ENCODE data around the gene PDE10A. TPM values are rescaled to one million over a fixed set of nuclear protein-coding genes. Genes with fewer than 3 reads are reported as not detected.
"Not testable (repeated sequence)": the region's sequence is repeated elsewhere in the genome, so short reads cannot be mapped to it uniquely, and the experiment has no call there.

The PDE10A gene
- total RNA-seq, 2 donors from 2014 or later = not detected

DNA sequence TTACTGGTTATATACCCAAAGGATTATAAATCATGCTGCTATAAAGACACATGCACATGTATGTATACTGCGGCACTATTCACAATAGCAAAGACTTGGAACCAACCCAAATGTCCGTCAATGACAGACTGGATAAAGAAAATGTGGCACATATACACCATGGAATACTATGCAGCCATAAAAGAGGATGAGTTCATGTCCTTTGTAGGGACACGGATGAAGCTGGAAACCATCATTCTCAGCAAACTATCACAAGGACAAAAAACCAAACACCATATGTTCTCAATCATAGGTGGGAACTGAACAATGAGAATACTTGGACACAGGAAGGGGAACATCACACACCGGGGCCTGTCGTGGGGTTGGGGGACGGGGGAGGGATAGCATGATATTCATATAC is 104.9 kb downstream of the PDE10A start:
- not testable (repeated sequence) for H3K4me3 Mint-ChIP-seq; H3K4me1 Mint-ChIP-seq; H3K27ac Mint-ChIP-seq; H3K27me3 Mint-ChIP-seq; ATAC-seq (replicated peaks); H3K36me3 Mint-ChIP-seq (ENCODE audit: low read depth)
- peaks cover 12% of the 10 kb centered on the region for H3K9me3 Mint-ChIP-seq

DNA sequence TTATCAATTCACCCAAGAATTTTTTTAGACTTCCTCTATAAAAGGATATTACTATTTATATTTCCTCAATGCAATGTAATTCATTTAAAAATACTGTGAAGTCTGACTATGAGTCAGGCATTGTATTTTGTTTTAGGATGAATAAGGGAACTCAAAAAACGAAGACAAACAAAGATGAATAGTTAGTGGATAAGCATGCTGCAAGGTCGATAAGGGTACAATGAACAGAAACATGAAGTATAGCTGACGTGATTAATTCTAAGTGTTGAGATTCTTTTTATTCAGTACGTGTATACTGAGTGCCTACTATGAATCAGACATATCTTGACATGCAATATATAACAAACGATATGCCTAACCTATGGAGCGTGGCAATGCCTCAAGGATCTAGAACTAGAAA is 105.4 kb downstream of the PDE10A start:
- Mint-ChIP-seq H3K4me1 (no peaks in the 10 kb centered on the region), H3K36me3 (ENCODE audit: low read depth) (no peaks in the 10 kb centered on the region), H3K27me3 (no peaks in the 10 kb centered on the region), H3K4me3 (no peak overlapping the region), H3K9me3 (peaks cover 12% of the 10 kb centered on the region), H3K27ac (no peak overlapping the region)
- no peak for ATAC-seq (replicated peaks)

DNA sequence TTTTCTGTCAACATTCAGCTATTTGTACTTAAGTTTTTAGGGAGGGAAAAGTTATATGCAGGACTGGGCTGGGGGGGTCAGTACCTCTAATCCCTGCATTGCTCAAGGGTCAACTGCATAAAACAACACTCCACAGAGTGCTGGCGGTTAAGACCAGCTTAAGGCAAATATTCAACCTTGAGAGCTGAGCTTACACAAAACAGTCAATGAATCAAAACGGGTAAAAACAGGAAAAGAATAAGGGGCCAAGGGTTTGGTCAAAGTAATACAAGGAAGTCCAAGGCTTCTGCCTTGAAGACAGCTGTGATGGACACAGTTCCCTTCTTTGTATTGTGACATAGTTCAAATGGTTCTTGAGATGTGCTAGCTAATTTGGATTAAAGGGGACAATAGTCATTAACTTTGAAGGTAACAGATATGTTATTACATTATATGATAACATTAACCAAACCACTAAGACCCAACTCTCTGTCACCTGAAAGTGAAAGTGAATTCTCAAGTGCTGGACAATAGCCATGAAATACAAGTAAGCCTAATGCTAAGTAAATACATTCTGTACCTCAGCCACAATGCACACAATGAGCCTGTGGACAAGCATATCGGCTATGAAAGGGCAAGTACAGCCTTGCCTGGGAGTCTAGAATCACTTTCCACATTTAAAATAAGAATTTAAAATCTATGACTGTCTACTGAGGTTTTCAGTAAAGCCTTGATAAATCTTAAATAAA is 106.8 kb downstream of the PDE10A start:
- no peaks in the 10 kb centered on the region for H3K36me3 Mint-ChIP-seq (ENCODE audit: low read depth)

DNA sequence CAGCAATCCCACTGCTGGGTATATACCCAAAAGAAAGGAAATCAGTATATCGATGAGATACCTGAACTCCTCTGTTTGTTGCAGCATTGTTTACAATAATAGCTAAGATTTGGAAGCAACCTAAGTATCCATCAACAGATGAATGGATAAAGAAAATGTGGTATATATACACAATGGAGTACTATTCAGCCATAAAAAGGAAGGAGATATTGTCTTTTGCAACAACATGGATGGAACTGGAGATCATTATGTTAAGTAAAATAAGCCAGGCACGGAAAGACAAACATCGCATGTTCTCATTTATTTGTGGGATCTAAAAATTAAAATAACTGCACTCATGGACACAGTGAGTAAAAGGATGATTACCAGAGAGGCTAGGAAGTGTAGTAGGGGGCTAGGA is 108.4 kb downstream of the PDE10A start:
- not testable (repeated sequence) for H3K4me3 Mint-ChIP-seq; H3K9me3 Mint-ChIP-seq; H3K36me3 Mint-ChIP-seq (ENCODE audit: low read depth); ATAC-seq (replicated peaks); H3K27me3 Mint-ChIP-seq; H3K4me1 Mint-ChIP-seq; H3K27ac Mint-ChIP-seq

More for the DNA sequence above, 106.8 kb downstream of the PDE10A start:
- Mint-ChIP-seq H3K4me3 (no peak overlapping the region), H3K27me3 (peaks cover 4% of the 10 kb centered on the region), H3K4me1 (no peaks in the 10 kb centered on the region), H3K27ac (no peak overlapping the region), H3K9me3 (peaks cover 11% of the 10 kb centered on the region)
- no peak for ATAC-seq (replicated peaks)

DNA sequence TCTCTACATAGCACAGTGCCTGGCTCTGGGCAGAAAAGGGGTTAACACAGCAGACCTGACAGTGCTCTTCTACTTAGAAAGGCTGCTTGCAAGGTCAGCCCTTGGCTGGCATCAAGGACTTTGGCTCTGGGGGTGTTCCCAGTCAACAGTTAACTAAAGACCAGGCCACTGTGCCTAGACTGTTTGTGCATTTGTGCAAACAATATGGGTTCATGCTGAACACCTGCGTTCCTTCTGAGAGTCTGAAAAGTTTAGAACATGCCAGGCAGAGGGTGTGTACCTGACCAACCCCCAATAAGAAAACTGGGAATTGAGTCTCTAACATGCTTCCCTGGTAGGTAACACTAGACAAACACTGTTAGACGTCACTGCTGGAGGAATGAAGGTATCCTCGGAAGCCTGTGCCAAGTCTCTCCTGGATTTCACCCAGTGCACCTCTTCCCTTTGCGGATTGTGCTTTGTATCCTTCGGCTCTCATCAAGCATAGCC is 110.7 kb downstream of the PDE10A start:
- Mint-ChIP-seq H3K27ac (no peak overlapping the region), H3K4me1 (no peaks in the 10 kb centered on the region), H3K9me3 (peaks cover 10% of the 10 kb centered on the region), H3K36me3 (ENCODE audit: low read depth) (no peaks in the 10 kb centered on the region), H3K4me3 (no peak overlapping the region), H3K27me3 (peaks cover 4% of the 10 kb centered on the region)
- no peak for ATAC-seq (replicated peaks)

DNA sequence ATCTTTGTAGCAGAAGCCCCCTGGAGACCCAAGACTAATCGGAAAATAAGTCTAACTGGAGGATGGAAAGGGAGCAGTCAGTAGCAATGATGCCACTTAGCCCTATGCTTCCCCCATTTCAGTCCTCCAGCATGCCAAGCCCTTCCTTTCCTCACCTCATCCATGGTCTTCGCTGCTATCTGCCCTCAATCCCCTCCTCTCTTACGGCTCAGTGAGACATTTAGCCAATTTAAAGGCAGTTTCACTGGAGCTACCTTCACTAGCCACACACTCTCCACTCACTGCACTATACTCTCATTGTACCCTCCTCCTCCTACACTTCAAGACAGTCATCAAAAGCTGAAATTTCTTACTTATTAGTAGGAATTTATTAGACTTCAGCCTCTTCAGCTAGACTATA is 111.2 kb downstream of the PDE10A start:
- H3K9me3 Mint-ChIP-seq = peaks cover 10% of the 10 kb centered on the region

DNA sequence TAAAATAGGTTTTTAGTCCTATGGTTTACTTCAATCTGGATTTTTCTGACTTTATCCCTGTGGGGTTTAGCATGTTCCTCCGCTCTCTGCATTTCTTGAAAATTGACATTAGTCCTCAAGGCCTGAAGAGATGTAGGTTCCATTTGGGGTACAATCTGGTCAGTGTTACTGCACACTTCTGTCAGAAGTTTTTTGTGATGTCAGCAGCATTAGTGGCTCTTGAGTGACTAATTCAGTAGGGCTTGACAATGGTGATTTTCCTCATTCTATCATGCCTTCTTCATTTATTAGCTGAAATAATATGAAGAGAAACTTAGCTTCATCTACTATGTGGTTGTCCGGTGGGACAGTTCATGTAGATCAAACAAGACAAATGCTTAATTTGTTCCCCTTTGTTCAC is 114.6 kb downstream of the PDE10A start:
- no peaks in the 10 kb centered on the region for H3K4me1 Mint-ChIP-seq
- H3K4me3 Mint-ChIP-seq = no peak overlapping the region
- ATAC-seq (replicated peaks) = no peak
- no peak overlapping the region for H3K27ac Mint-ChIP-seq
- peaks cover 8% of the 10 kb centered on the region for H3K27me3 Mint-ChIP-seq
- peaks cover 9% of the 10 kb centered on the region for H3K9me3 Mint-ChIP-seq
- no peaks in the 10 kb centered on the region for H3K36me3 Mint-ChIP-seq (ENCODE audit: low read depth)

More for the DNA sequence above, 111.2 kb downstream of the PDE10A start:
- H3K36me3 Mint-ChIP-seq (ENCODE audit: low read depth) = no peaks in the 10 kb centered on the region
- ATAC-seq (replicated peaks) = no peak
- no peak overlapping the region for H3K27ac Mint-ChIP-seq
- no peaks in the 10 kb centered on the region for H3K4me1 Mint-ChIP-seq
- H3K27me3 Mint-ChIP-seq = peaks cover 4% of the 10 kb centered on the region
- no peak overlapping the region for H3K4me3 Mint-ChIP-seq

DNA sequence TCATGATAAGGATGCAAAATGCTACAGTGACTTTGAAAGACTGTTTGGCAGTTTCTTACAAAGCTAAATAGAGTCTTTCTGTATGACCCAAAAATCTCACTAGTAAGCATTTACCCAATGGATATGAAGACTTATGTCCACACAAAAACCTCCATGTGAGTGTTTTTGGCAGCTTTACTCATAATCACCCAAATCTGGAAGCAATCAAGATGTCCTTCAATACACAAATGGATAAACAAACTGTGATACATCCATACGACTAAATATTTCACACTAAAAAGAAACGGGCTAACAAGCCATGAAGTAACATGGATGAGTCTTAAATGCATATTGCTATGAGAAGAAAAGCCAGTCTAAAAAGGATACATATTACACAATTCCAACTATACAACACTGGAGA is 117.2 kb downstream of the PDE10A start:
- no peaks in the 10 kb centered on the region for H3K4me1 Mint-ChIP-seq
- peaks cover 9% of the 10 kb centered on the region for H3K9me3 Mint-ChIP-seq
- H3K27me3 Mint-ChIP-seq = peaks cover 4% of the 10 kb centered on the region
- no peak for ATAC-seq (replicated peaks)
- H3K4me3 Mint-ChIP-seq = no peak overlapping the region
- no peaks in the 10 kb centered on the region for H3K36me3 Mint-ChIP-seq (ENCODE audit: low read depth)
- no peak overlapping the region for H3K27ac Mint-ChIP-seq

DNA sequence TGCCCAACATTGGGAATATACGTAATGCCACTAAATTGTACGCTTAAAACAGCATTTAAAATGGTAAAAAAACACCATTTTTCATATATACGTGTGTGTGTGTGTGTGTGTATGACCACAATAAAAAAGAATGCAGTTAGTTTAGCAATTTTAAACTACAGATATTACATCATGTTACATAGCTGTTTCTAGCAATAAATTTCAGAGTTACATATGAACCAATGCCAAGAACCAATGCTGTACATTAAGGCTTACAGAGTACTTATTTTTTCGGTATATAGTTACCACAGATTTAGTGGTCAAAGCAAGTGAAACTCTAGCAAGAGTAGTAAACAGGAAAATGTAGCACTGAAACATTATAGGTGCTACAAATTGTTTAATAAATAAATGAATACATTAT is 119.3 kb downstream of the PDE10A start:
- Mint-ChIP-seq H3K9me3 (peaks cover 6% of the 10 kb centered on the region), H3K4me3 (no peak overlapping the region), H3K4me1 (no peaks in the 10 kb centered on the region), H3K27me3 (peaks cover 4% of the 10 kb centered on the region), H3K36me3 (ENCODE audit: low read depth) (no peaks in the 10 kb centered on the region), H3K27ac (no peak overlapping the region)
- no peak for ATAC-seq (replicated peaks)

DNA sequence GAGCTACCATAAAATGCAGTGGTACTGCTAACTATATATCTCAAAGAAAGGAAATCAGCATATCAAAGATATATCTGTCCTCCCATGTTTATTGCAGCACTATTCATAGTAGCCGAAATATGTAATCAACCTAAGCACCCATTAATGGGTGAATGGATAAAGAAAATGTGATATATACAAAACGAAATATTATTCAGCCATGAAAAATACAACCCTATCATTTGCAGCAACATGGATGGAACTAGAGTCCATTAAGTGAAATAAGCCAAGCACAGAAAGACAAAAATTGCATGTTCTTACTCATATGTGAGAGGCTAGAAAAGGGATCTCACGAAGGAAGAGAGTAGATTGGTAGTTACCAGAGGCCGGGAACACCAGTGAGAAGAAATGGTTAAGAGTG is 126.1 kb downstream of the PDE10A start:
- no peak for ATAC-seq (replicated peaks)
- no peaks in the 10 kb centered on the region for H3K27me3 Mint-ChIP-seq
- H3K9me3 Mint-ChIP-seq = no peaks in the 10 kb centered on the region
- H3K27ac Mint-ChIP-seq = no peak overlapping the region
- no peaks in the 10 kb centered on the region for H3K4me1 Mint-ChIP-seq
- H3K36me3 Mint-ChIP-seq (ENCODE audit: low read depth) = no peaks in the 10 kb centered on the region
- H3K4me3 Mint-ChIP-seq = no peak overlapping the region

DNA sequence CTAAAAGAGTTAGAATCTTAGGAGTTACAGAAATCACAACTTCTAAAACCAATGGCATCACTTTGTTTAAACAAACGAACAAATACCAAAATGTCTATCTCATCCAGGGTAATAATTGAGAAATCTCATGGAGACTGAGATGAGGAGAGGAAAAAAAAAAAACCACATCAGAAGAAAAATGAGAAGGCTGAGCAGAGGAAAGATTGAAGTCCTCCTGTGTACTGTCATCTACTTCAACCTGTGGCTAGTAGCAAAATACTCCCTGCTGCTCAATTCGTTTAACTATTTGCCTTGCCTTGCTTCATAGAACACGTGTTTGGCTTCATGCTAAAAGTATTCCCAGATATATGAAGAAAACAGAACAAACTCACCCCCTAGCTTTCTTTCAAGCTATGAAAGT is 143.7 kb downstream of the PDE10A start:
- Mint-ChIP-seq H3K27me3 (no peaks in the 10 kb centered on the region), H3K27ac (no peak overlapping the region), H3K4me1 (no peaks in the 10 kb centered on the region), H3K4me3 (no peak overlapping the region), H3K36me3 (ENCODE audit: low read depth) (no peaks in the 10 kb centered on the region), H3K9me3 (peaks cover 6% of the 10 kb centered on the region)
- ATAC-seq (replicated peaks) = no peak

DNA sequence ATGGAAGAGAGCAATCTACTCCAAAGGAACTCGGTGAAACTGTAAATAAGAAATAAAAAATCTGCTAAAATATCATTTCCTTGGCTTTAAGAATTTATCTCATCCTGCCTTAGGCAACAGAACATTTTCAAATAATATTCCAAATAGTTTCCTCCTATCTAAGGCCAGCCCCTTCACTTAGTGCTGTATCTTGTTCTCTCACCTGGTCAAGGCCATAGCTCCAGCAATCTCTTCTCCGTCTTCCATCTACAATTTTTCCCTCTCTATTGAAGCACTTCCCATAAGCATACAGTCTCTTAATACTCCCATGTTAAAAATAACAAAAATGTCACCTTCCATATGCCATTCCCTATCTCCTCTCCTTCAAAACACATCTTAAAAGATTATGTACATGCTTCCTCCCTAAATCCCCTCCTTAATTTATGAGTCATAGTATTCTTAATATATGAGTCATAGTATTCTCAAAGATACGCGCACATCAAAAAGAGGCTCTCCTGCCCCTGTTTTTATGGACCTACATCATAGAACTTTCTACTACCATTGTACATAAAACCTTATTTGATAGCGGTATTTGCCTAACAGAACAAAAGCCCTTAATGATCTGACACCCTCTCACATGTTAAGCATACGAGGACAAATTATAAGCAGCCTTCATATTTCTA is 146.9 kb downstream of the PDE10A start:
- Mint-ChIP-seq H3K36me3 (ENCODE audit: low read depth) (no peaks in the 10 kb centered on the region), H3K27me3 (no peaks in the 10 kb centered on the region), H3K4me3 (no peak overlapping the region), H3K9me3 (peaks cover under 1% of the 10 kb centered on the region), H3K4me1 (no peaks in the 10 kb centered on the region), H3K27ac (no peak overlapping the region)
- no peak for ATAC-seq (replicated peaks)

DNA sequence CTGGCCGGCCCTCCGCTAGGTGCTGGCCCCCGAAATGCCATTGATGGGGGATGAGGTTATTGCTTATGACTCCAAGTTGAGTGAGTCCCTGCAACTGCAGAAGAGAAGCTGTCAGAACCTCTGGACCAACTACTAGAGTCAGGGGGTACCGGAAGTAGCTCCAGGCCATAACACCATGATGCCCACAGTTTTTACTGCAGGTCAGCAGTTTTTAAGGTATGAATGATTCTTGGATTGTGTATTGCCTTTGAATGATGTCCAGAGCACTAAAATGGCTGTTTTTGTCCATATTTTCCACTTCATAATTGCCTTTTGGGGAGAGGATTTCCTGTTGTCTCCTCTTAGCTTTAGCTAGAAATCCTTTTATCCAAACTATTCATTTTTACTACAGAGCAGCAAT is 148.4 kb downstream of the PDE10A start:
- Mint-ChIP-seq H3K27ac (no peak overlapping the region), H3K27me3 (no peaks in the 10 kb centered on the region), H3K36me3 (ENCODE audit: low read depth) (no peaks in the 10 kb centered on the region), H3K9me3 (no peaks in the 10 kb centered on the region), H3K4me3 (no peak overlapping the region), H3K4me1 (no peaks in the 10 kb centered on the region)
- ATAC-seq (replicated peaks) = no peak

DNA sequence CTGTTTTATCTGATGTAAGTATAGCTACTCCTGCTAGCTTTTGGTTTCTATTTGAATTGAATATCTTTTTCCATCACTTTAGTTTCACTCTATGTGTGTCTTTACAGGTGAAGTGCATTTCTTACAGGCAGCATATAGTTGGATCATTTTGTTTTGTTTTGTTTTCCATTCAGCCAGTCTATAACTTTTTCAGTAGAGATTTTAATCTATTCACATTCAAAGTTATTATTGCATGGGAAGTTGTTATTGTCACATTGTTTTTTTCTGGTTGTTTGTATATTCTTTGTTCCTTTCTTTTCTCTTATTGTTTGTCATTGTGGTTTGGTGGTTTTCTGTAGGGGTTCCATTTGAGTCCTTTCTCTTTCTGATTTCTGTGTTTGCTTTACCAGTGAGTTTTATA is 151.2 kb downstream of the PDE10A start:
- no peak overlapping the region for H3K4me3 Mint-ChIP-seq
- H3K9me3 Mint-ChIP-seq = no peaks in the 10 kb centered on the region
- ATAC-seq (replicated peaks) = peak; percentile 62
- no peaks in the 10 kb centered on the region for H3K27me3 Mint-ChIP-seq
- no peaks in the 10 kb centered on the region for H3K4me1 Mint-ChIP-seq
- no peaks in the 10 kb centered on the region for H3K36me3 Mint-ChIP-seq (ENCODE audit: low read depth)
- no peak overlapping the region for H3K27ac Mint-ChIP-seq

DNA sequence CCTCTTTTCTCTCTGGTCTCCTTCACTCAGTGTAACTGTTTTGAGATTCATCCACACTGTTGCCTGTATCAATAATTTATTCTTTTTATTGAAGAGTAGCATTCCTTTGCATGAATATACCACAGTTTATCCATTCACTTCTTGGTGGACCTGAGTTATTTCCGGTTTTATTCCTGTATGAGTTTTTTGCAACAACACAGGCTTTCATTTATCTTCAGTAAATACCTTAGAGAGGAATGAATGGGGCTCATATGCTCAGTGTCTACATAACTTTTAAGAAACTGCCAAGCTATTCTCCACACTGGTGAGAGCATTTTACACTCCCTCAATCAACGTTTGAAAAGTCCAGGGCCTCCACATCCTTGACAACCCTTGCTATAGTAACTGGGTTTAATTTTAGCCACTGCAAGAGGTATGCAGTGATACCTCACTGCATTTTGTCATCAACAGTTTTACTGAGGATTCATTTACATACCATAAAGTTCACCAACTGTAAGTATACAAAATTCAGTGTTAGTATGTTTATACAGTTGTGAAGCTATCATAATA is 154.6 kb downstream of the PDE10A start:
- H3K4me1 Mint-ChIP-seq = no peaks in the 10 kb centered on the region
- H3K27me3 Mint-ChIP-seq = no peaks in the 10 kb centered on the region
- ATAC-seq (replicated peaks) = no peak
- no peak overlapping the region for H3K27ac Mint-ChIP-seq
- H3K9me3 Mint-ChIP-seq = no peaks in the 10 kb centered on the region
- H3K36me3 Mint-ChIP-seq (ENCODE audit: low read depth) = no peaks in the 10 kb centered on the region
- H3K4me3 Mint-ChIP-seq = no peak overlapping the region
